Testis (tissue), 3 donors: ENCODE measurements around the gene ADAM8. TPM values are rescaled to one million over a fixed set of nuclear protein-coding genes. Genes with fewer than 3 reads are reported as not detected.

Source experiments
- DNase-seq: peaks from one replicate; pipeline ENCODE4 v3.0.0-alpha.2; 2019
- H3K27ac ChIP-seq, 2 donors: fragments of 200-600 bp; sonication (generic); one replicate each; pipeline ENCODE4 v1.5.1; 2019
- H3K27me3 ChIP-seq: fragments of 200-600 bp; sonication (generic); one replicate; pipeline ENCODE4 v1.5.1; 2019
- H3K36me3 ChIP-seq: fragments of 200-600 bp; sonication (generic); one replicate; pipeline ENCODE4 v1.5.1; 2017; ENCODE audit warnings: low read depth; ENCODE audit errors: missing control alignments
- H3K4me1 ChIP-seq: fragments of 200-600 bp; sonication (generic); one replicate; pipeline ENCODE4 v1.5.1; 2019
- H3K4me3 ChIP-seq, 2 donors: fragments of 200-600 bp; sonication (generic); one replicate each; pipeline ENCODE4 v1.5.1; 2017 to 2019
- H3K9me3 ChIP-seq: fragments of 200-600 bp; sonication (generic); one replicate; pipeline ENCODE4 v1.5.1; 2017
- CTCF ChIP-seq, 3 experiments: fragments of 450-650 bp in 2 of 3; fragments of 200-600 bp in 1 of 3; sonication (generic) in 1 of 3; IDR thresholded peaks; one replicate each; pipeline ENCODE4 v1.5.1; 2016 to 2019; ENCODE audit warnings: antibody characterized with exemption in 3 of 3, mild to moderate bottlenecking in 2 of 3, moderate library complexity in 1 of 3
- POLR2A ChIP-seq: fragments of 450-650 bp; IDR thresholded peaks from one replicate; pipeline ENCODE4 v1.6.1; 2017; ENCODE audit warnings: antibody characterized with exemption, mild to moderate bottlenecking, moderate library complexity
- WGBS, 2 donors: methylation state at CpG; one replicate each; pipeline ENCODE4 v1.1.5; 2018; 5-methylcytosine and 5-hydroxymethylcytosine counted together
- intact Hi-C: fragments of 100-400 bp; cut with DNase I; formaldehyde crosslinking; loops from one replicate; pipeline ENCODE4 v1.15.1; 2023; ENCODE audit warnings: low total_unique reads
- polyA plus RNA-seq: library from polyadenylated mRNA; stranded (reverse); fragments of 350-450 nt; fragmentation: Illumina TruSeq; extraction: RNeasy Lipid Tissue Mini Kit (QIAGEN cat#74804); gene quantifications from one replicate; pipeline ENCODE4 v1.2.3, GENCODE V29; 2014; ENCODE audit warnings: low read depth, low replicate concordance; ENCODE audit not compliant: insufficient read depth
- total RNA-seq, 2 donors: library from RNA; depleted of rRNA; stranded (reverse); fragments of >200 nt; gene quantifications; one replicate each; pipeline ENCODE4 v1.2.3, GENCODE V29; 2016

The ADAM8 gene
- total and polyA plus RNA-seq, 3 donors from 2014 or later = 3.5 to 14.6 (median 12.8) TPM

DNA sequence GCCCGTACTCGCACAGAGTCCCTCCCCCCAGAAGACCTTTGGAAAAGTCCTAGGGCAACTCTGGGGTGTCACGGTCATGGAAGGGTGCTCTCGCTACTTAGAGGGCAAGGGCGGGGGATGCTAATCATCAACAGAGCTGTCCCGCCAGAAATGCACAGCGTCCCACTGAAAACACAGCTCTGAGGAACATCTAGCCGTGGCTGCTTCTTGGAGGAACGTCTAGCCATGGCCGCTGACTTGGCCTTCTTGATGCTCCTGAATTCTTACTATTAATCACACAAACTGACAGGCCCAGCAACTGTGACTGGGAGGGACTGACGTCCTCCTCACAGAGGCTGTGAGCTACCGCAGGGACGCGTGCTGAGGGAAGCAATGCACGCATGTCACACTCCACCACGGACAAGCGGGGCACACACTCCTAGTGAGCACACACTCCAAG lies 30.3 kb upstream of the ADAM8 start:
- no peak for DNase-seq
- H3K36me3 ChIP-seq = no peaks in the 10 kb centered on the region
- no peak overlapping the region for H3K4me3 ChIP-seq
- intact Hi-C loops = no loop called here
- peaks cover 21% of the 10 kb centered on the region for H3K4me1 ChIP-seq
- no peaks in the 10 kb centered on the region for H3K27me3 ChIP-seq
- H3K27ac ChIP-seq = no peak overlapping the region
- H3K9me3 ChIP-seq = no peaks in the 10 kb centered on the region
- 80 to 81% methylated on average over 17 of the region's 17 CpGs for WGBS, 2 donors
- no peak for TF ChIP-seq CTCF (IDR thresholded peaks at IDR 0.05)
- TF ChIP-seq POLR2A = no peak

DNA sequence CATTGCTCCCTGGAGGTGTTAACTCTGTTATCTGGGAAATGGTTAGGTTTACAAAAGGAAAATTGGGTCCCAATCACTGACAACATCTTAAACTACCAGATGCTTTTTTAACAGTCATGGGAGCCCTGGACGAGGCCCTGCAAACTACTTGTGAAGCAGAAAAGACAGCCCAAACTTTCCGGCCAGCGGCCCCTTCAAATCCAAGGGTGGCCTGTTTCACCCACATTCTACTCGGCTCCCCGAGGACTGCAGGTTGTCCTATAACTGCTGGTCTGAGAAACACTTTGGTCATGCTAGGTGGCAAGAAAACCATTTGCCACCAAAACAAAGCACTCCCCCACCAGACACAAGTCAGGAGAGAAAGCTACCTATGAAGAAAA lies 29.4 kb upstream of the ADAM8 start:
- intact Hi-C loops = no loop called here
- Histone ChIP-seq H3K4me1 (peaks cover 21% of the 10 kb centered on the region), H3K4me3 (no peak overlapping the region), H3K27me3 (no peaks in the 10 kb centered on the region), H3K9me3 (no peaks in the 10 kb centered on the region), H3K36me3 (no peaks in the 10 kb centered on the region), H3K27ac (no peak overlapping the region)
- TF ChIP-seq CTCF (IDR thresholded peaks at IDR 0.05) (no peak), POLR2A (no peak)
- DNase-seq = no peak
- WGBS, 2 donors = 92 to 94% methylated on average over 5 of the region's 5 CpGs

- Histone ChIP-seq H3K9me3 (no peaks in the 10 kb centered on the region), H3K4me1 (peaks cover 21% of the 10 kb centered on the region), H3K27me3 (no peaks in the 10 kb centered on the region), H3K4me3 (no peak overlapping the region), H3K27ac (no peak overlapping the region), H3K36me3 (no peaks in the 10 kb centered on the region)
- TF ChIP-seq CTCF (IDR thresholded peaks at IDR 0.05) = no peak
- TF ChIP-seq POLR2A = no peak
- intact Hi-C loops = no loop called here
- WGBS, 2 donors = 61 to 72% methylated on average over 5 to 10 of the region's 10 CpGs
- DNase-seq = no peak
These were observed 26.5 kb upstream of the ADAM8 start for GRCh38 chr10:133303206-133303605.

DNA sequence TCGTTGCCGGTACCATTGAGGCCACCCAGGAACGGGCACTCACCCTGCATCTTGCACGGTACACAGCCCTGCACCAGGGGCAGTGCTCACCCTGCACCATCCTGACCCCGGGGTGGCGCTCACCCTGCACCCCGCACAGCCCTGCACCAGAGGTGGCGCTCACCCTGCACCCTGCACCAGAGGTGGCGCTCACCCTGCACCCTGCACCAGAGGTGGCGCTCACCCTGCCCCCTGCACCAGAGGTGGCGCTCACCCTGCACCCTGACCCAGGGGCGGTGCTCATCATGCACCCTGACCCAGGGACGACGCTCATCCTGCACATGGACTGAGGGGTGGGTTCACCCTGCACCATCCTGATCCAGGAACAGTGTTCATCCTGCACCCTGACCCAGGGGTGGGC lies 25.6 kb upstream of the ADAM8 start:
- no peaks in the 10 kb centered on the region for H3K36me3 ChIP-seq
- 93 to 94% methylated on average over 11 to 13 of the region's 14 CpGs for WGBS, 2 donors
- intact Hi-C loops = no loop called here

More for the DNA sequence above, 25.6 kb upstream of the ADAM8 start:
- Histone ChIP-seq H3K27me3 (no peaks in the 10 kb centered on the region), H3K9me3 (no peaks in the 10 kb centered on the region), H3K27ac (no peak overlapping the region), H3K4me1 (peaks cover 12% of the 10 kb centered on the region), H3K4me3 (no peak overlapping the region)
- no peak for TF ChIP-seq POLR2A
- TF ChIP-seq CTCF (IDR thresholded peaks at IDR 0.05) = no peak
- DNase-seq = no peak
